GM11168 (cell line): Measurements from ENCODE around the gene MMEL1.

Experiments used
- in situ Hi-C: fragments of 300-500 bp; cut with MboI; formaldehyde crosslinking; loops from one replicate; pipeline ENCODE4 v1.12.0; 2022; ENCODE audit warnings: low sequenced_read_pairs; ENCODE audit not compliant: unreplicated experiment

MMEL1 gene

GRCh38 chr1:2642560-2643413 is 10.0 kb upstream of the MMEL1 start:
- in situ Hi-C loops, result no loop called here

- in situ Hi-C loops, result no loop called here
These were observed 9.3 kb upstream of the MMEL1 start for GRCh38 chr1:2642131-2642559.

GRCh38 chr1:2641381-2642130 is 8.7 kb upstream of the MMEL1 start:
- in situ Hi-C loops, result no loop called here

- in situ Hi-C loops, result no loop called here
These were observed 7.8 kb upstream of the MMEL1 start for GRCh38 chr1:2640626-2641025.

GRCh38 chr1:2639607-2640521 is 7.0 kb upstream of the MMEL1 start:
- in situ Hi-C loops, result no loop called here

GRCh38 chr1:2639203-2639602 is 6.4 kb upstream of the MMEL1 start:
- in situ Hi-C loops, result no loop called here

GRCh38 chr1:2638466-2639115 is 5.8 kb upstream of the MMEL1 start:
- in situ Hi-C loops, result no loop called here

- in situ Hi-C loops, result no loop called here
These were observed 4.8 kb upstream of the MMEL1 start for GRCh38 chr1:2637442-2638145.

GRCh38 chr1:2636733-2637132 is 3.9 kb upstream of the MMEL1 start:
- in situ Hi-C loops, result no loop called here

- in situ Hi-C loops, result no loop called here
These were observed 2.7 kb upstream of the MMEL1 start for GRCh38 chr1:2635361-2636010.

- in situ Hi-C loops, result no loop called here
These were observed 1.2 kb upstream of the MMEL1 start for GRCh38 chr1:2633936-2634491.

GRCh38 chr1:2633366-2633935 is 635 bp upstream of the MMEL1 start:
- in situ Hi-C loops, result no loop called here

GRCh38 chr1:2632051-2632430 is 775 bp downstream of the MMEL1 start:
- in situ Hi-C loops, result no loop called here

- in situ Hi-C loops, result no loop called here
These were observed 1.4 kb downstream of the MMEL1 start for GRCh38 chr1:2631136-2632050.

GRCh38 chr1:2630498-2631135 is 2.2 kb downstream of the MMEL1 start:
- in situ Hi-C loops, result no loop called here

GRCh38 chr1:2629627-2630497 is 3.0 kb downstream of the MMEL1 start:
- in situ Hi-C loops, result no loop called here
